Subcutaneous adipose tissue (tissue), 4 donors: ENCODE results near the gene VGF. TPM values are rescaled to one million over a fixed set of nuclear protein-coding genes. Genes with fewer than 3 reads are reported as not detected.

Experiments used
- total RNA-seq, 4 donors: library from RNA; depleted of rRNA; stranded (reverse); fragments of >200 nt; gene quantifications; one replicate each; pipeline ENCODE4 v1.1.0, GENCODE V29; 2016
- TF ChIP-seq, protein P1 (sequence below): fragments of 450-650 bp; IDR thresholded peaks from one replicate; pipeline ENCODE4 v1.5.1; 2016; ENCODE audit warnings: low read depth, mild to moderate bottlenecking, control low read depth, antibody characterized with exemption, moderate library complexity

The VGF gene
- total RNA-seq, 4 donors from 2014 or later: not detected

DNA sequence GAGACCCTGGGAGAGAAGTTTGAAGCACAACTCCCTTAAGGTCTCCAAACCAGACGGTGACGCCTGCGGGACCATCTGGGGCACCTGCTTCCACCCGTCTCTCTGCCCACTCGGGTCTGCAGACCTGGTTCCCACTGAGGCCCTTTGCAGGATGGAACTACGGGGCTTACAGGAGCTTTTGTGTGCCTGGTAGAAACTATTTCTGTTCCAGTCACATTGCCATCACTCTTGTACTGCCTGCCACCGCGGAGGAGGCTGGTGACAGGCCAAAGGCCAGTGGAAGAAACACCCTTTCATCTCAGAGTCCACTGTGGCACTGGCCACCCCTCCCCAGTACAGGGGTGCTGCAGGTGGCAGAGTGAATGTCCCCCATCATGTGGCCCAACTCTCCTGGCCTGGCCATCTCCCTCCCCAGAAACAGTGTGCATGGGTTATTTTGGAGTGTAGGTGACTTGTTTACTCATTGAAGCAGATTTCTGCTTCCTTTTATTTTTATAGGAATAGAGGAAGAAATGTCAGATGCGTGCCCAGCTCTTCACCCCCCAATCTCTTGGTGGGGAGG, 27.6 kb downstream of the VGF start:
- TF ChIP-seq, protein P1, sequence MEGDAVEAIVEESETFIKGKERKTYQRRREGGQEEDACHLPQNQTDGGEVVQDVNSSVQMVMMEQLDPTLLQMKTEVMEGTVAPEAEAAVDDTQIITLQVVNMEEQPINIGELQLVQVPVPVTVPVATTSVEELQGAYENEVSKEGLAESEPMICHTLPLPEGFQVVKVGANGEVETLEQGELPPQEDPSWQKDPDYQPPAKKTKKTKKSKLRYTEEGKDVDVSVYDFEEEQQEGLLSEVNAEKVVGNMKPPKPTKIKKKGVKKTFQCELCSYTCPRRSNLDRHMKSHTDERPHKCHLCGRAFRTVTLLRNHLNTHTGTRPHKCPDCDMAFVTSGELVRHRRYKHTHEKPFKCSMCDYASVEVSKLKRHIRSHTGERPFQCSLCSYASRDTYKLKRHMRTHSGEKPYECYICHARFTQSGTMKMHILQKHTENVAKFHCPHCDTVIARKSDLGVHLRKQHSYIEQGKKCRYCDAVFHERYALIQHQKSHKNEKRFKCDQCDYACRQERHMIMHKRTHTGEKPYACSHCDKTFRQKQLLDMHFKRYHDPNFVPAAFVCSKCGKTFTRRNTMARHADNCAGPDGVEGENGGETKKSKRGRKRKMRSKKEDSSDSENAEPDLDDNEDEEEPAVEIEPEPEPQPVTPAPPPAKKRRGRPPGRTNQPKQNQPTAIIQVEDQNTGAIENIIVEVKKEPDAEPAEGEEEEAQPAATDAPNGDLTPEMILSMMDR: no peak

DNA sequence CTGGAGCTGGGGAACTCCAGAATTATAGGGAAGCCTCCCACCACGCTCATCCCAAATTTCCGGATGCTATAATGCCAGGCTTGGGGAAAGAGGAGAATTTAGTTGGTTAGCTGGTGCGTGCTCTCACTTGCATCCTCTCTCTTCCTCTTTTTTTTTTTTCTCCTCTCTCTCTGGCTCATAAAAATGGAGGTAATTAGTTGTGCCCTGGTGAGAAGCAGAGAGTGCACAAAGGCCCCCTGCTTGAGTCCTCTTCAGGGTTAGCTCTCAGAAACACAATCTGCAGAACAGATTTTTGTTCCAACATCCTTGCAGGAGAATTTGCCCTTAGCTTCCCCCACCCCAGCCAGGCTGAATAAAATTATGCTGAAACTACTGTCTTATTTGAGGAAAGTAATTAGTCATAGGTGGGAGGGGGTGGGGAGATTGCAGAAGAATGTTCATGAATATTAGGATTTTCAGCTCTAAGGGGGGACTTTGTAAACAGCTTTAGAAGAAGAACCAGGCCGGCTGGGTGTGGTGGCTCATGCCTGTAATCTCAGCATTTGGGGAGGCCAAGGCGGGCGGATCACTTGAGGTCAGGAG, 30.9 kb downstream of the VGF start:
- TF ChIP-seq, protein P1: no peak

- TF ChIP-seq, protein P1: no peak
Observed at GRCh38 chr7:101133621-101134398, 31.6 kb downstream of the VGF start.

GRCh38 chr7:101129603-101130117, 35.7 kb downstream of the VGF start:
- TF ChIP-seq, protein P1: no peak

DNA sequence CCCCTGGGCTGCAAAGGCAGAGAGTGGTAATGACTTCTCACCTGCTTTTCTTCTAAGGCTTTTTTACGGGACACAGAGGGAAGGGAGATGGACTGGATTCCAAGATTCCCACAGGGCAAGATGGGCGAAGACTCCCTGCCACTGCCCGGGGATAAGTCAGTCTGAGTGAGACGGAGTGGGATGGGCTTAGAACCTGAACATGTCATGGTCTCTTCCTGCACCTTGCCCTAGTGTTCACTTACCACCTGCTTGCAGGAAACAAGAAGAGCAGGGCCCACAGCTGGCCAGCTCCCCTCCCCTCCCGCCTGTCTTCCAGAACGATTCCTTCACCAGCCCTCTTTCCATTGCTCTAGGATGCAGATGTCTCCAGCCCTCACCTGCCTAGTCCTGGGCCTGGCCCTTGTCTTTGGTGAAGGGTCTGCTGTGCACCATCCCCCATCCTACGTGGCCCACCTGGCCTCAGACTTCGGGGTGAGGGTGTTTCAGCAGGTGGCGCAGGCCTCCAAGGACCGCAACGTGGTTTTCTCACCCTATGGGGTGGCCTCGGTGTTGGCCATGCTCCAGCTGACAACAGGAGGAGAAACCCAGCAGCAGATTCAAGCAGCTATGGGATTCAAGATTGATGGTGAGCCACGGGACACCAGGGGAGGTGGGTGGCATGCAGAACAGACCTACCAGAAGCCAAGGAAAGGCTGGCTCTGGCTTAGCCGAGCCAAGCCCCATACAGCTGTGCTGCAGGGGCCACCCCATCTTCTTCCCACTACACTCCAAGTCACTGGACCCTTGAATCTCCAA, 37.1 kb downstream of the VGF start:
- TF ChIP-seq, protein P1: no peak

GRCh38 chr7:101127460-101128039, 37.8 kb downstream of the VGF start:
- TF ChIP-seq, protein P1: no peak
